GM03348 (cell line): Measurements from ENCODE around the gene AMIGO3.

Experiments used
- DNase-seq: peaks from one replicate; pipeline ENCODE4 v3.0.0; 2012; ENCODE audit warnings: low spot score

The AMIGO3 gene

GRCh38 chr3:49667701-49668413 is 51.6 kb downstream of the AMIGO3 start:
- no peak for DNase-seq
